Natural killer cell (primary cell): Measurements from ENCODE around the gene TGFBI. TPM values are rescaled to one million over a fixed set of nuclear protein-coding genes. Genes with fewer than 3 reads are reported as not detected.

Experiments
- ATAC-seq, 3 donors: fragments of 150-1000 bp in 2 of 3; fragments of 200-7000 bp in 1 of 3; cut with Tn5 transposase; 1 replicate in 1 of 3; 2 replicates in 2 of 3; pipeline ENCODE4 v1.10.0; 2021; ENCODE audit warnings: mild to moderate bottlenecking in 2 of 3, moderate library complexity in 2 of 3
- DNase-seq, 2 donors: peaks; one replicate each; pipeline versions ENCODE4 v3.0.0 to v3.0.0-alpha.2; 2013 to 2021; ENCODE audit warnings: mixed read lengths in 1 of 2
- H3K27ac ChIP-seq: one replicate; pipeline ENCODE4 v1.5.1; 2013; ENCODE audit warnings: mild to moderate bottlenecking, low read length
- H3K27me3 ChIP-seq: one replicate; pipeline ENCODE4 v1.6.1; 2013; ENCODE audit warnings: low read length; ENCODE audit not compliant: control insufficient read depth, insufficient read depth
- H3K36me3 ChIP-seq: one replicate; pipeline ENCODE4 v1.6.1; 2013; ENCODE audit warnings: low read length; ENCODE audit not compliant: control insufficient read depth, insufficient read depth
- H3K4me1 ChIP-seq: one replicate; pipeline ENCODE4 v1.6.1; 2013; ENCODE audit warnings: low read length; ENCODE audit not compliant: control insufficient read depth, insufficient read depth
- H3K4me3 ChIP-seq: one replicate; pipeline ENCODE4 v1.5.1; 2013; ENCODE audit warnings: low read length
- H3K9me3 ChIP-seq: one replicate; pipeline ENCODE4 v1.6.1; 2013; ENCODE audit warnings: low read length; ENCODE audit not compliant: control insufficient read depth, insufficient read depth
- H3K27ac Mint-ChIP-seq, 2 donors: one replicate each; pipeline ENCODE4 v1.8.0; 2022; ENCODE audit warnings: mild to moderate bottlenecking in 2 of 2, mixed read lengths in 2 of 2, moderate library complexity in 1 of 2
- H3K27me3 Mint-ChIP-seq, 2 donors: one replicate each; pipeline ENCODE4 v1.8.0; 2022; ENCODE audit warnings: low read depth in 2 of 2, mixed read lengths in 2 of 2
- H3K36me3 Mint-ChIP-seq: one replicate; pipeline ENCODE4 v1.8.0; 2022; ENCODE audit warnings: mixed read lengths
- H3K4me1 Mint-ChIP-seq, 2 donors: one replicate each; pipeline ENCODE4 v1.8.0; 2022; ENCODE audit warnings: mixed read lengths in 2 of 2
- H3K4me3 Mint-ChIP-seq: one replicate; pipeline ENCODE4 v1.8.0; 2022; ENCODE audit warnings: mild to moderate bottlenecking, moderate library complexity, mixed read lengths
- H3K9me3 Mint-ChIP-seq, 2 donors: one replicate each; pipeline ENCODE4 v1.8.0; 2022; ENCODE audit warnings: mixed read lengths in 2 of 2
- CTCF ChIP-seq: fragments of 200-600 bp; IDR thresholded peaks from one replicate; pipeline ENCODE4 v1.8.0; 2022; ENCODE audit warnings: antibody characterized with exemption
- WGBS: methylation state at CpG from one replicate; pipeline ENCODE4 v1.1.7; 2013; ENCODE audit warnings: missing lambda C conversion rate; ENCODE audit not compliant: insufficient coverage; 5-methylcytosine and 5-hydroxymethylcytosine counted together
- intact Hi-C: fragments of 100-400 bp; cut with micrococcal nuclease; formaldehyde crosslinking; loops from one replicate; pipeline ENCODE4 v1.14.2; 2022
- total RNA-seq, 4 donors: library from RNA; stranded (reverse); fragments of 120-200 nt in 1 of 4; gene quantifications; one replicate each; pipeline versions ENCODE4 v1.2.3 to v1.2.4, GENCODE V29; 2013 to 2022

TGFBI gene
- total RNA-seq, 3 donors from 2014 or later (not counting 1 experiment from before 2014, with no cell fraction given): 6.7 to 19.6 (median 18.5) TPM

- no peak overlapping the region for H3K27ac ChIP-seq
- no peaks in the 10 kb centered on the region for H3K27me3 ChIP-seq
- no peak for TF ChIP-seq CTCF
- Mint-ChIP-seq H3K27me3 (peaks cover 9 to 15% of the 10 kb centered on the region in 2 donors), H3K36me3 (no peaks in the 10 kb centered on the region), H3K4me3 (no peak overlapping the region), H3K27ac (no peak overlapping the region), H3K9me3 (no peaks in the 10 kb centered on the region), H3K4me1 (no peaks in the 10 kb centered on the region)
- 76% methylated on average over 3 of the region's 4 CpGs for WGBS
- H3K36me3 ChIP-seq: no peaks in the 10 kb centered on the region
- no peak overlapping the region for H3K4me3 ChIP-seq
- no peaks in the 10 kb centered on the region for H3K4me1 ChIP-seq
- no peak for ATAC-seq
- no peaks in the 10 kb centered on the region for H3K9me3 ChIP-seq
- intact Hi-C loops: no loop called here
- DNase-seq: no peak
These were observed 38.0 kb downstream of the TGFBI start for GRCh38 chr5:136066661-136067271.

DNA sequence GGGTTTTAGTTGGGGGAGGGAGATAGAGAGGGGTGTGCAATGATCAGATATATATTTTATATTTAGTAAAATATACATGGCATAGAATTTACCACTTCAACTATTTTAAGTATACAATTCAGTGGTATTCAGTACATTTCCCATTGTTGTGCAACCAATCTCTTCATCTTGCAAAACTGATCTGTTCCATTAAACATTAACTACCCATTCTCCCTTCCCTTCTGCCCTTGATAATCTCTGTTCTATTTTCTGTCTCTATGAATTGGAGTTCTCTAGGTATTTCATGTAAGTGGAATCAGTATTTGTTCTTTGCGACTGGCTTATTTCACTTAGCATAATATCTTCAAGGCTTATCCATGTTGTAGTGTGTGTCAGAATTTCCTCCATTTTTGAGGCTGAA lies 38.6 kb downstream of the TGFBI start:
- H3K9me3 ChIP-seq: no peaks in the 10 kb centered on the region
- Mint-ChIP-seq H3K36me3 (no peaks in the 10 kb centered on the region), H3K4me3 (no peak overlapping the region), H3K27ac (no peak overlapping the region), H3K9me3 (no peaks in the 10 kb centered on the region), H3K27me3 (peaks cover 9 to 15% of the 10 kb centered on the region in 2 donors), H3K4me1 (no peaks in the 10 kb centered on the region)
- no peak for TF ChIP-seq CTCF
- no peak overlapping the region for H3K4me3 ChIP-seq
- no peak for ATAC-seq
- H3K27ac ChIP-seq: no peak overlapping the region
- no peak for DNase-seq
- no peaks in the 10 kb centered on the region for H3K36me3 ChIP-seq
- no CpG with 5 or more reads among the region's 1 CpG for WGBS
- no peaks in the 10 kb centered on the region for H3K27me3 ChIP-seq
- intact Hi-C loops: no loop called here
- H3K4me1 ChIP-seq: no peaks in the 10 kb centered on the region

GRCh38 chr5:136070486-136071285 lies 41.9 kb downstream of the TGFBI start:
- no peak overlapping the region for H3K4me3 Mint-ChIP-seq
- H3K9me3 Mint-ChIP-seq: no peaks in the 10 kb centered on the region
- intact Hi-C loops: no loop called here
- H3K4me3 ChIP-seq: no peak overlapping the region
- no peak overlapping the region for H3K27ac Mint-ChIP-seq
- no peak overlapping the region for H3K27ac ChIP-seq
- no peak for DNase-seq
- no peaks in the 10 kb centered on the region for H3K4me1 Mint-ChIP-seq
- H3K36me3 Mint-ChIP-seq: no peaks in the 10 kb centered on the region
- no peaks in the 10 kb centered on the region for H3K36me3 ChIP-seq
- H3K27me3 ChIP-seq: no peaks in the 10 kb centered on the region
- H3K4me1 ChIP-seq: no peaks in the 10 kb centered on the region
- no peak for ATAC-seq
- no peaks in the 10 kb centered on the region for H3K9me3 ChIP-seq
- TF ChIP-seq CTCF: no peak
- peaks cover 9 to 15% of the 10 kb centered on the region in 2 donors for H3K27me3 Mint-ChIP-seq
- 87% methylated on average over 9 of the region's 9 CpGs for WGBS
